ENCODE results near the gene SRA1.
A peak's percentile ranks its signal among the peaks of the same experiment; 100 is the strongest.

The SRA1 gene

GRCh38 chr5:140551872-140552271 is 5.4 kb downstream of the SRA1 start:
- H3K4me3 ChIP-seq (ENCODE audit: low read depth, low read length): no peak overlapping the region
- POLR2A ChIA-PET: interaction anchor here (0.8 kb wide), 1 partner anchor 10 kb away, joined by 3 read pairs; no protein-coding TSS in a partner anchor
- CTCF ChIA-PET: interaction anchor here (1.4 to 2.6 kb wide), 3 partner anchors 11 to 87 kb away, joined by 3 to 16 read pairs (median 4); partner anchors contain the start of gene TMCO6
- no peak for DNase-seq (ENCODE audit: low read depth, low spot score)
- TF ChIP-seq, protein P1, sequence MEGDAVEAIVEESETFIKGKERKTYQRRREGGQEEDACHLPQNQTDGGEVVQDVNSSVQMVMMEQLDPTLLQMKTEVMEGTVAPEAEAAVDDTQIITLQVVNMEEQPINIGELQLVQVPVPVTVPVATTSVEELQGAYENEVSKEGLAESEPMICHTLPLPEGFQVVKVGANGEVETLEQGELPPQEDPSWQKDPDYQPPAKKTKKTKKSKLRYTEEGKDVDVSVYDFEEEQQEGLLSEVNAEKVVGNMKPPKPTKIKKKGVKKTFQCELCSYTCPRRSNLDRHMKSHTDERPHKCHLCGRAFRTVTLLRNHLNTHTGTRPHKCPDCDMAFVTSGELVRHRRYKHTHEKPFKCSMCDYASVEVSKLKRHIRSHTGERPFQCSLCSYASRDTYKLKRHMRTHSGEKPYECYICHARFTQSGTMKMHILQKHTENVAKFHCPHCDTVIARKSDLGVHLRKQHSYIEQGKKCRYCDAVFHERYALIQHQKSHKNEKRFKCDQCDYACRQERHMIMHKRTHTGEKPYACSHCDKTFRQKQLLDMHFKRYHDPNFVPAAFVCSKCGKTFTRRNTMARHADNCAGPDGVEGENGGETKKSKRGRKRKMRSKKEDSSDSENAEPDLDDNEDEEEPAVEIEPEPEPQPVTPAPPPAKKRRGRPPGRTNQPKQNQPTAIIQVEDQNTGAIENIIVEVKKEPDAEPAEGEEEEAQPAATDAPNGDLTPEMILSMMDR (IDR thresholded peaks at IDR 0.05; ENCODE audit: insufficient read depth, low read length, missing control alignments): no peak

DNA sequence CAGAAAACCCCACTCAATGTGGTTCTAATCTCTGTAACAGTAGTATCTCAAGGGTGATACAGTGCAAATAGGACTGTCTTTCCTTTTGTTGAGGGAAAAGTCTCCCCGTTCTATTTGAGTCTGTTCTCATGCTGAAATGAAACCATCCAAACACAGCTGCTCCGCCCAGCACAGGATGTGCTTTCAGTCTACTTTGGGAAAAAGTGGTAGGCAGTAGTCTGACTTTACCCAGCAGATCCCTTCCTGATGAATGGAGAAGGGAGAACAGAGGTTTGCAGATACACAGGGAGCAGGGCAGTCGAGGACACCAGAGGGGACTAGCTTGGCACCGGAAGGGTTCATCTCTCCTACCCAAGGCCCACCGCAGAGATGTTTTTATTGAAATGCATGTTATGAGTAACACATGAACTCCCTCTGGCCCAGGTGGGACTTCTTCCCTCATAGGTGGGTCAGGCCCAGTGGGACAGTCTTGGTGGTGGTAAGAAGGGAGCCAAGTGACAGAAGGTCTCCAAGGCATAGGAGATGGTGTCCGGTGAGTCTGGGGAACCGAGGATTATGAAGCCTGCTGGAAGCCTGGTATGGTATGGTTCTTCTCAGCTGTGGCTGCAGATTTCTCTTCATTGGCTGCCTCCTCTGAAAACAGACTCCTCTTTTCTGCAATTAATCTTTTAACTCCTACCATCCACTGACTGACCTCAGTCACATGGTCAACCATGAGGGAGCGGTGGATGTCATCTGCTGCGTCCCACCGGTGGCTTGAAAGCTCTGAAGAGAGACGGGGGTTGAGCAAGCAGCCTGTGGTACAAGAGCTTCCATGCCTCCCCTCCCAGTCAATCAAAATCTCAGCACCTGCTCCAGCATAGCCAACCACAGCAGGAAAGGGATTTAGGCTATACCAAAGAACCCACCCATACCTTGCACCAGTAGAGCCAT is 6.9 kb downstream of the SRA1 start:
- ChIA-PET CTCF (interaction anchor here (1.4 kb wide), 1 partner anchor 10 kb away, joined by 3 read pairs; no protein-coding TSS in a partner anchor), POLR2A (interaction anchor here (1.3 kb wide), 1 partner anchor 97 kb away, joined by 4 read pairs; the partner anchor contains the start of genes IK and NDUFA2)
- no peak for DNase-seq (ENCODE audit: low read depth, low spot score)
- H3K4me3 ChIP-seq (ENCODE audit: low read depth, low read length): no peak overlapping the region
- TF ChIP-seq, protein P1 (IDR thresholded peaks at IDR 0.05; ENCODE audit: insufficient read depth, low read length, missing control alignments): no peak

- CTCF ChIA-PET: interaction anchor here (1.0 to 3.5 kb wide), 5 partner anchors 8 to 90 kb away, joined by 3 to 36 read pairs (median 17); partner anchors contain the start of genes APBB3, CD14, SLC35A4 and SRA1
- TF ChIP-seq, protein P1 (IDR thresholded peaks at IDR 0.05; ENCODE audit: insufficient read depth, low read length, missing control alignments): no peak
- DNase-seq (ENCODE audit: low read depth, low spot score): no peak
- POLR2A ChIA-PET: interaction anchor here (1.3 to 3.0 kb wide), 3 partner anchors 15 to 98 kb away, joined by 4 to 24 read pairs (median 11); partner anchors contain the start of genes APBB3, IK, NDUFA2 and SLC35A4
- no peak overlapping the region for H3K4me3 ChIP-seq (ENCODE audit: low read depth, low read length)
These were observed 7.8 kb downstream of the SRA1 start for GRCh38 chr5:140549237-140550144.

DNA sequence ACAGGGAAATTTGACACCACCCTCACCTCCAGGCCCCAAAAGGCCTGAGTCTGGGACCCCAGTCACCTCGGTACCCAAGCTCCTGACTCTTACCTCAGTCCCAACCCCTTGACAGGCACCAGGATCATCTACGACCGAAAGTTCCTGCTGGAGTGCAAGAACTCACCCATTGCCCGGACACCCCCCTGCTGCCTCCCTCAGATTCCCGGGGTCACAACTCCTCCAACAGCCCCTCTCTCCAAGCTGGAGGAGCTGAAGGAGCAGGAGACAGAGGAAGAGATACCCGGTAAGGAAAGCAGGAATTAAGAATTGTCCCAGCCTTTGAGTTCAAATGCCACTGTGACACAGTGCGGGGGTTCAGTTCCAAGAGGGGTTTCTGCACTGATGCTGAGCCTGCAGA is 8.5 kb downstream of the SRA1 start:
- ChIA-PET CTCF (interaction anchor here (1.0 to 3.5 kb wide), 8 partner anchors 9 to 90 kb away, joined by 3 to 36 read pairs (median 10); partner anchors contain the start of genes APBB3, CD14, SLC35A4 and SRA1), POLR2A (interaction anchor here (2.3 to 3.0 kb wide), 3 partner anchors 8 to 99 kb away, joined by 11 to 24 read pairs (median 22); partner anchors contain the start of genes APBB3, IK, NDUFA2 and SLC35A4)
- H3K4me3 ChIP-seq (ENCODE audit: low read depth, low read length): no peak overlapping the region
- DNase-seq (ENCODE audit: low read depth, low spot score): no peak
- TF ChIP-seq, protein P1 (IDR thresholded peaks at IDR 0.05; ENCODE audit: insufficient read depth, low read length, missing control alignments): no peak

DNA sequence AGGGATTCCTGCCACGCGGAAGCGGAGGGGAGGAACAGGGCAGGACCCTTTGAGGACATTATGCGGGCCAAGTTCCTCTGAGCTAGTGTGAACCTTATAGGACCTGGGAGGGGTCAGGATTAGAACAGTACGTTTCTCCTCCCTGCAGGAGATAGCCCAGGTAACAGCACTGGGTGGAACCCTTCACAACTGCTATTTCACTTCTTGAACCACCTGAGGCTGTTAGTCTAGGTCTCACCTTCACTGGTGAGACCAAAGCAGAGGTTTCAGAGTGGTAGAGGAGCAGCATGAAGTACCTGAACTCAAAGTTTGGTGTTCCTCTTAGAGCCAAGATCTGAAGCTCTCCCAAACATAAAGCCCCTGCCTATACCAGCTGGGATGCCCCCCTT is 9.0 kb downstream of the SRA1 start:
- no peak for DNase-seq (ENCODE audit: low read depth, low spot score)
- POLR2A ChIA-PET: interaction anchor here (1.1 to 3.0 kb wide), 7 partner anchors 9 to 147 kb away, joined by 3 to 24 read pairs (median 7); partner anchors contain the start of genes ANKHD1, APBB3, IK and NDUFA2
- H3K4me3 ChIP-seq (ENCODE audit: low read depth, low read length): peak overlapping the region; percentile 49
- CTCF ChIA-PET: interaction anchor here (1.2 to 3.5 kb wide), 11 partner anchors 9 to 175 kb away, joined by 3 to 36 read pairs (median 9); partner anchors contain the start of genes APBB3, CD14, SLC35A4 and SRA1
- TF ChIP-seq, protein P1 (IDR thresholded peaks at IDR 0.05; ENCODE audit: insufficient read depth, low read length, missing control alignments): no peak

All from AG04449 (cell line).